Mesenchymal stem cell (in vitro differentiated cells and primary cell): ENCODE data around the gene PPP1CC.
A peak's percentile ranks its signal among the peaks of the same experiment; 100 is the strongest.

Experiments used
- DNase-seq: peaks from one replicate; pipeline ENCODE4 v3.0.0-alpha.2; 2013
- H2AFZ ChIP-seq: one replicate; pipeline ENCODE4 v1.6.1; 2013; ENCODE audit warnings: low read depth, mild to moderate bottlenecking, control low read depth, inconsistent platforms, low read length, moderate library complexity
- H2AK5ac ChIP-seq: 2 replicates; pipeline ENCODE4 v1.6.1; 2013; ENCODE audit warnings: low read length, moderate library complexity, mild to moderate bottlenecking, inconsistent platforms; ENCODE audit not compliant: severe bottlenecking
- H2BK120ac ChIP-seq: one replicate; pipeline ENCODE4 v1.6.1; 2013; ENCODE audit warnings: low read depth, mild to moderate bottlenecking, inconsistent platforms, low read length, moderate library complexity
- H2BK12ac ChIP-seq, 2 experiments: one replicate each; pipeline ENCODE4 v1.6.1; 2013; ENCODE audit warnings: inconsistent platforms in 2 of 2, low read length in 2 of 2, mild to moderate bottlenecking in 2 of 2, moderate library complexity in 2 of 2, control low read depth in 1 of 2
- H2BK15ac ChIP-seq: one replicate; pipeline ENCODE4 v1.6.1; 2013; ENCODE audit warnings: mild to moderate bottlenecking, low read depth, inconsistent platforms; ENCODE audit not compliant: poor library complexity, severe bottlenecking
- H2BK5ac ChIP-seq: 2 replicates; pipeline ENCODE4 v1.6.1; 2013; ENCODE audit warnings: low read depth, mild to moderate bottlenecking, low read length, control low read depth, inconsistent platforms; ENCODE audit not compliant: poor library complexity, severe bottlenecking
- H3K14ac ChIP-seq, 2 experiments: one replicate each; pipeline ENCODE4 v1.6.1; 2013; ENCODE audit warnings: inconsistent platforms in 2 of 2, low read length in 2 of 2, control low read depth in 1 of 2, mild to moderate bottlenecking in 1 of 2, moderate library complexity in 1 of 2
- H3K18ac ChIP-seq, 2 experiments: one replicate each; pipeline ENCODE4 v1.6.1; 2013; ENCODE audit warnings: inconsistent platforms in 2 of 2, low read length in 2 of 2, control low read depth in 1 of 2, low read depth in 1 of 2, mild to moderate bottlenecking in 1 of 2
- H3K23ac ChIP-seq, 2 experiments: one replicate each; pipeline ENCODE4 v1.6.1; 2013; ENCODE audit warnings: inconsistent platforms in 2 of 2, low read length in 2 of 2, mild to moderate bottlenecking in 2 of 2, moderate library complexity in 2 of 2, control low read depth in 1 of 2
- H3K27ac ChIP-seq: 2 replicates; pipeline ENCODE4 v1.5.1; 2013; ENCODE audit warnings: mild to moderate bottlenecking, moderate library complexity, low read length, control low read depth, inconsistent platforms; ENCODE audit not compliant: poor library complexity, severe bottlenecking
- H3K27me3 ChIP-seq, 2 experiments: 2 replicates each; pipeline versions ENCODE4 v1.6.1 to v1.7.0; 2013; ENCODE audit warnings: low read length in 2 of 2, mild to moderate bottlenecking in 2 of 2, moderate library complexity in 2 of 2, control low read depth in 1 of 2, inconsistent platforms in 1 of 2; ENCODE audit not compliant: control insufficient read depth in 1 of 2, insufficient read depth in 1 of 2
- H3K36me3 ChIP-seq, 2 experiments: 2 replicates each; pipeline versions ENCODE4 v1.6.1 to v1.7.0; 2013; ENCODE audit warnings: low read length in 2 of 2, control low read depth in 1 of 2, inconsistent platforms in 1 of 2, low read depth in 1 of 2, mild to moderate bottlenecking in 1 of 2; ENCODE audit not compliant: insufficient read depth in 2 of 2, control insufficient read depth in 1 of 2
- H3K4ac ChIP-seq, 2 experiments: one replicate each; pipeline ENCODE4 v1.6.1; 2013; ENCODE audit warnings: inconsistent platforms in 2 of 2, low read length in 2 of 2, mild to moderate bottlenecking in 2 of 2, moderate library complexity in 2 of 2, control low read depth in 1 of 2, low read depth in 1 of 2
- H3K4me1 ChIP-seq: 2 replicates; pipeline ENCODE4 v1.6.1; 2013; ENCODE audit warnings: low read depth, low read length, control low read depth; ENCODE audit not compliant: control insufficient read depth, insufficient read depth
- H3K4me2 ChIP-seq: 2 replicates; pipeline ENCODE4 v1.6.1; 2013; ENCODE audit warnings: low read length, mild to moderate bottlenecking, inconsistent platforms; ENCODE audit not compliant: poor library complexity, severe bottlenecking
- H3K4me3 ChIP-seq, 2 experiments: 2 replicates each; pipeline versions ENCODE4 v1.5.1 to v1.7.0; 2013; ENCODE audit warnings: low read length in 2 of 2, mild to moderate bottlenecking in 2 of 2, control low read depth in 1 of 2, low read depth in 1 of 2; ENCODE audit not compliant: insufficient read depth in 1 of 2
- H3K79me1 ChIP-seq: replicated peaks from 2 replicates; pipeline ENCODE4 v1.6.1; 2013; ENCODE audit warnings: mild to moderate bottlenecking, control low read depth, low read length, inconsistent platforms; ENCODE audit not compliant: poor library complexity, severe bottlenecking
- H3K9ac ChIP-seq: 2 replicates; pipeline ENCODE4 v1.7.0; 2013; ENCODE audit warnings: mild to moderate bottlenecking, low read length, moderate library complexity
- H3K9me3 ChIP-seq: 2 replicates; pipeline ENCODE4 v1.7.0; 2013; ENCODE audit warnings: mild to moderate bottlenecking, low read length; ENCODE audit not compliant: control insufficient read depth
- H4K8ac ChIP-seq: one replicate; pipeline ENCODE4 v1.6.1; 2013; ENCODE audit warnings: inconsistent platforms, mild to moderate bottlenecking, low read length, moderate library complexity
- H4K91ac ChIP-seq: one replicate; pipeline ENCODE4 v1.6.1; 2013; ENCODE audit warnings: mild to moderate bottlenecking, low read length, inconsistent platforms
- WGBS: methylation state at CpG from one replicate; pipeline ENCODE4 v1.1.7; 2013; ENCODE audit warnings: mixed read lengths; 5-methylcytosine and 5-hydroxymethylcytosine counted together

Gene PPP1CC

GRCh38 chr12:110733089-110733715 lies 9.5 kb downstream of the PPP1CC start:
- Histone ChIP-seq H3K27me3 (no peaks in the 10 kb centered on the region), H3K14ac (no peak overlapping the region)
- 100% methylated on average over 2 of the region's 5 CpGs for WGBS

GRCh38 chr12:110732572-110732971 lies 10.1 kb downstream of the PPP1CC start:
- no peaks in the 10 kb centered on the region for H3K9me3 ChIP-seq
- H3K9ac ChIP-seq = no peak overlapping the region
- H3K4me3 ChIP-seq = no peak overlapping the region
- no peak overlapping the region for H3K14ac ChIP-seq
- H3K4me2 ChIP-seq = no peak overlapping the region
- H2AFZ ChIP-seq = no peak overlapping the region
- peaks cover 7% of the 10 kb centered on the region for H3K4me1 ChIP-seq
- H2BK12ac ChIP-seq = no peak overlapping the region
- no peak for DNase-seq
- no peak overlapping the region for H2BK120ac ChIP-seq
- peaks cover 7% of the 10 kb centered on the region for H3K79me1 ChIP-seq
- no peak overlapping the region for H3K27ac ChIP-seq
- no peak overlapping the region for H4K8ac ChIP-seq
- H3K27me3 ChIP-seq = no peaks in the 10 kb centered on the region
- no peak overlapping the region for H3K18ac ChIP-seq
- H2BK5ac ChIP-seq = no peak overlapping the region
- H3K23ac ChIP-seq = no peak overlapping the region
- no peak overlapping the region for H4K91ac ChIP-seq
- peaks cover 23 to 59% of the 10 kb centered on the region in 2 experiments for H3K36me3 ChIP-seq
- H3K4ac ChIP-seq = no peak overlapping the region
- no peak overlapping the region for H2AK5ac ChIP-seq
- no CpG with 5 or more reads among the region's 3 CpGs for WGBS
- H2BK15ac ChIP-seq = no peak overlapping the region

More at GRCh38 chr12:110733089-110733715, 9.5 kb downstream of the PPP1CC start:
- H4K8ac ChIP-seq = no peak overlapping the region
- peak overlapping the region; percentile 3 for H3K9ac ChIP-seq
- H3K9me3 ChIP-seq = no peaks in the 10 kb centered on the region
- H3K4ac ChIP-seq = no peak overlapping the region
- H3K4me2 ChIP-seq = no peak overlapping the region
- no peak overlapping the region for H3K27ac ChIP-seq
- no peak overlapping the region for H2BK120ac ChIP-seq
- peak overlapping the region in 1 of 2 experiments; percentile 2 for H3K4me3 ChIP-seq
- DNase-seq = no peak
- peaks cover 7% of the 10 kb centered on the region for H3K4me1 ChIP-seq
- no peak overlapping the region for H3K18ac ChIP-seq
- H2BK12ac ChIP-seq = no peak overlapping the region
- no peak overlapping the region for H2BK15ac ChIP-seq
- peaks cover 7% of the 10 kb centered on the region for H3K79me1 ChIP-seq
- H2BK5ac ChIP-seq = no peak overlapping the region
- H4K91ac ChIP-seq = no peak overlapping the region
- H2AK5ac ChIP-seq = no peak overlapping the region
- H3K23ac ChIP-seq = no peak overlapping the region
- H3K36me3 ChIP-seq = peaks cover 23 to 55% of the 10 kb centered on the region in 2 experiments
- no peak overlapping the region for H2AFZ ChIP-seq

GRCh38 chr12:110731479-110731878 lies 11.2 kb downstream of the PPP1CC start:
- 92% methylated on average over 2 of the region's 2 CpGs for WGBS
- Histone ChIP-seq H3K4me2 (no peak overlapping the region), H3K79me1 (peaks cover 12% of the 10 kb centered on the region)

GRCh38 chr12:110728628-110729027 lies 14.1 kb downstream of the PPP1CC start:
- H3K4ac ChIP-seq = no peak overlapping the region
- H2BK15ac ChIP-seq = no peak overlapping the region
- peaks cover 28 to 78% of the 10 kb centered on the region in 2 experiments for H3K36me3 ChIP-seq
- 100% methylated on average over 1 of the region's 1 CpG for WGBS
- peaks cover 18% of the 10 kb centered on the region for H3K79me1 ChIP-seq
- H2AFZ ChIP-seq = no peak overlapping the region
- no peak overlapping the region for H3K4me3 ChIP-seq
- no peaks in the 10 kb centered on the region for H3K27me3 ChIP-seq
- H2AK5ac ChIP-seq = no peak overlapping the region
- no peak overlapping the region for H3K4me2 ChIP-seq
- H3K14ac ChIP-seq = no peak overlapping the region
- no peak overlapping the region for H2BK12ac ChIP-seq
- H3K23ac ChIP-seq = no peak overlapping the region
- H2BK5ac ChIP-seq = no peak overlapping the region
- no peaks in the 10 kb centered on the region for H3K9me3 ChIP-seq
- no peak for DNase-seq
- no peak overlapping the region for H4K91ac ChIP-seq
- H3K18ac ChIP-seq = no peak overlapping the region
- H3K9ac ChIP-seq = no peak overlapping the region
- no peak overlapping the region for H2BK120ac ChIP-seq
- no peak overlapping the region for H4K8ac ChIP-seq
- peaks cover 2% of the 10 kb centered on the region for H3K4me1 ChIP-seq
- H3K27ac ChIP-seq = no peak overlapping the region

More at GRCh38 chr12:110731479-110731878, 11.2 kb downstream of the PPP1CC start:
- Histone ChIP-seq H3K4me3 (no peak overlapping the region), H2BK15ac (no peak overlapping the region), H2AK5ac (no peak overlapping the region), H2BK120ac (no peak overlapping the region), H2AFZ (no peak overlapping the region), H3K14ac (no peak overlapping the region), H2BK5ac (no peak overlapping the region), H2BK12ac (no peak overlapping the region), H3K9me3 (no peaks in the 10 kb centered on the region), H3K27me3 (no peaks in the 10 kb centered on the region), H3K4me1 (peaks cover 4% of the 10 kb centered on the region), H4K91ac (no peak overlapping the region), H3K18ac (no peak overlapping the region), H3K27ac (no peak overlapping the region), H3K23ac (no peak overlapping the region), H3K9ac (no peak overlapping the region), H4K8ac (no peak overlapping the region), H3K4ac (no peak overlapping the region), H3K36me3 (peaks cover 30 to 69% of the 10 kb centered on the region in 2 experiments)
- DNase-seq = no peak
